GM12878 (cell line): Measurements from ENCODE around the gene YTHDC1. TPM values are rescaled to one million over a fixed set of nuclear protein-coding genes. Genes with fewer than 3 reads are reported as not detected.

Experiments
- ATAC-seq: fragments of 200-7000 bp; cut with Tn5 transposase; 3 replicates; pipeline ENCODE4 v1.9.1; 2020; ENCODE audit warnings: mild to moderate bottlenecking, moderate library complexity
- BruUV-seq: library from RNA; stranded (reverse); fragments of 400-500 nt; replicated peaks from 2 replicates; lab custom pipeline; 2021; lab: Mats Ljungman, UMichigan
- CTCF ChIA-PET: fragments of 300-600 bp; sonication (Branson Sonifier 250); formaldehyde crosslinking; extraction: SDS; loops from one replicate; lab custom pipeline; 2021; ENCODE audit warnings: inconsistent platforms; lab: Yijun Ruan, JAX
- POLR2A ChIA-PET: fragments of 350-600 bp; formaldehyde crosslinking; extraction: SDS; loops from one replicate; lab custom pipeline; 2021; ENCODE audit warnings: inconsistent platforms; lab: Charles Lee
- RAD21 ChIA-PET: fragments of 300-600 bp; sonication (Branson Sonifier 250); formaldehyde crosslinking; loops from one replicate; lab custom pipeline; 2023; ENCODE audit warnings: antibody characterized with exemption; ENCODE audit not compliant: unreplicated experiment; lab: Charles Lee
- SMC1A ChIA-PET: fragments of 300-600 bp; sonication (Branson Sonifier 250); formaldehyde crosslinking; loops from one replicate; lab custom pipeline; 2023; ENCODE audit not compliant: unreplicated experiment, uncharacterized antibody; lab: Charles Lee
- DNase-seq: peaks from one replicate; pipeline ENCODE4 v3.0.0-alpha.2; 2011; ENCODE audit warnings: low read depth, low spot score
- FAIRE-seq: peaks from 3 replicates; lab custom pipeline; 2011; peaks lifted over from hg19 to GRCh38; lab: Jason Lieb, UNC
- H2AFZ ChIP-seq: 2 replicates; pipeline ENCODE4 v1.6.0; 2011; ENCODE audit warnings: low read depth, low read length, control low read depth; ENCODE audit not compliant: control insufficient read depth
- H3K27ac ChIP-seq: 2 replicates; pipeline ENCODE4 v1.5.1; 2011; ENCODE audit warnings: control low read depth; ENCODE audit not compliant: control insufficient read depth, insufficient read depth
- H3K27me3 ChIP-seq, 2 experiments: replicated peaks in 1 of 2; 2 replicates each; pipeline versions ENCODE4 v1.6.0 to v1.6.1; 2011; ENCODE audit warnings: low read length in 1 of 2; ENCODE audit not compliant: control insufficient read depth in 2 of 2, insufficient read depth in 2 of 2
- H3K36me3 ChIP-seq, 2 experiments: 2 replicates each; pipeline ENCODE4 v1.5.1; 2011; ENCODE audit warnings: low read length in 1 of 2; ENCODE audit not compliant: control insufficient read depth in 2 of 2, insufficient read depth in 2 of 2
- H3K4me1 ChIP-seq: 2 replicates; pipeline ENCODE4 v1.6.1; 2011; ENCODE audit warnings: mild to moderate bottlenecking, low read length, moderate library complexity, mixed read lengths; ENCODE audit not compliant: control insufficient read depth, insufficient read depth
- H3K4me2 ChIP-seq: 2 replicates; pipeline ENCODE4 v1.6.0; 2011; ENCODE audit warnings: control low read depth; ENCODE audit not compliant: control insufficient read depth, insufficient read depth
- H3K4me3 ChIP-seq: fragments of 200-600 bp; sonication (generic); 2 replicates; pipeline ENCODE4 v1.5.1; 2016
- H3K79me2 ChIP-seq: 2 replicates; pipeline ENCODE4 v1.6.0; 2011; ENCODE audit warnings: low read length; ENCODE audit not compliant: control insufficient read depth, insufficient read depth
- H3K9ac ChIP-seq: 2 replicates; pipeline ENCODE4 v1.8.0; 2011; ENCODE audit warnings: low read length, control low read depth, mixed read lengths; ENCODE audit not compliant: control insufficient read depth, insufficient read depth
- H3K9me3 ChIP-seq: replicated peaks from 3 replicates; pipeline ENCODE4 v1.5.1; 2011; ENCODE audit warnings: mild to moderate bottlenecking, low read length; ENCODE audit not compliant: control insufficient read depth, insufficient read depth
- H4K20me1 ChIP-seq: 2 replicates; pipeline ENCODE4 v1.6.0; 2011; ENCODE audit not compliant: control insufficient read depth, insufficient read depth
- ATF7 ChIP-seq: fragments of 450-650 bp; IDR thresholded peaks from 2 replicates; pipeline ENCODE4 v1.6.1; 2016; ENCODE audit warnings: low read depth, mild to moderate bottlenecking
- CEBPB ChIP-seq, 2 experiments: fragments of 150-350 bp in 1 of 2; IDR thresholded peaks; 2 replicates each; pipeline ENCODE4 v1.6.1; 2012 to 2014; ENCODE audit warnings: low read depth in 2 of 2, low read length in 2 of 2, borderline replicate concordance in 1 of 2, inconsistent platforms in 1 of 2
- FOS ChIP-seq: IDR thresholded peaks from 3 replicates; pipeline ENCODE4 v1.6.1; 2011; ENCODE audit warnings: borderline replicate concordance; ENCODE audit not compliant: insufficient read length; ENCODE audit errors: extremely low read depth
- JUNB ChIP-seq: IDR thresholded peaks from 2 replicates; pipeline ENCODE4 v1.6.1; 2016; ENCODE audit warnings: antibody characterized with exemption, mild to moderate bottlenecking
- KAT2A ChIP-seq: conservative IDR thresholded peaks from 2 replicates; pipeline ENCODE4 v1.6.1; 2011; ENCODE audit warnings: low read depth, low read length; ENCODE audit not compliant: control insufficient read depth
- KLF5 ChIP-seq: fragments of 450-650 bp; IDR thresholded peaks from 2 replicates; pipeline ENCODE4 v1.6.1; 2014; ENCODE audit warnings: mild to moderate bottlenecking; ENCODE audit not compliant: partially characterized antibody
- LARP7 ChIP-seq: fragments of 450-650 bp; IDR thresholded peaks from 2 replicates; pipeline ENCODE4 v1.6.1; 2017; ENCODE audit warnings: mild to moderate bottlenecking
- PAX5 ChIP-seq: IDR thresholded peaks from 2 replicates; pipeline ENCODE4 v1.6.1; 2011; ENCODE audit warnings: low read depth, low read length, borderline replicate concordance
- POU2F2 ChIP-seq: IDR thresholded peaks from 3 replicates; pipeline ENCODE4 v1.6.1; 2011; ENCODE audit warnings: low read depth, mild to moderate bottlenecking, low read length, borderline replicate concordance
- RB1 ChIP-seq: fragments of 450-650 bp; formaldehyde crosslinking; IDR thresholded peaks from 2 replicates; pipeline ENCODE4 v1.6.1; 2017; ENCODE audit warnings: mild to moderate bottlenecking, borderline replicate concordance
- STAT3 ChIP-seq: IDR thresholded peaks from 2 replicates; pipeline ENCODE4 v1.6.1; 2011; ENCODE audit warnings: low read depth, low read length, improper control_type of control experiment
- ZBTB40 ChIP-seq: fragments of 450-650 bp; IDR thresholded peaks from 2 replicates; pipeline ENCODE4 v1.6.1; 2016; ENCODE audit warnings: mild to moderate bottlenecking, moderate library complexity, borderline replicate concordance
- ZZZ3 ChIP-seq: IDR thresholded peaks from 2 replicates; pipeline ENCODE4 v1.6.1; 2011; ENCODE audit warnings: low read depth; ENCODE audit not compliant: control insufficient read depth, insufficient read length
- WGBS: methylation state at CpG from one replicate; pipeline ENCODE4 v1.1.6; 2016; ENCODE audit warnings: low lambda C conversion rate; ENCODE audit not compliant: insufficient replicate concordance, insufficient coverage; ENCODE audit errors: missing lambda C conversion rate; 5-methylcytosine and 5-hydroxymethylcytosine counted together
- in situ Hi-C: fragments of 300-500 bp; cut with MboI; formaldehyde crosslinking; loops from 9 replicates; pipeline ENCODE4 v1.14.3; 2018; ENCODE audit warnings: mixed read lengths
- intact Hi-C: fragments of 100-400 bp; cut with micrococcal nuclease; formaldehyde crosslinking; loops from one replicate; pipeline ENCODE4 v1.14.2; 2022; ENCODE audit not compliant: unreplicated experiment
- polyA plus RNA-seq, 11 experiments: library from polyadenylated mRNA; depleted of rRNA in 4 of 11; unstranded in 6 of 11; stranded (reverse) in 5 of 11; fragments of >200 nt; fragmentation: Nextera tagmentation in 4 of 11; fragmentation: Illumina TruSeq in 1 of 11; extraction: Ambion mirVana in 4 of 11; extraction: Trizol in 1 of 11; gene quantifications; 1 replicate in 1 of 11; 2 replicates in 10 of 11; pipeline versions ENCODE4 v1.2.1 to v1.2.3, GENCODE V29; 2011 to 2016; ENCODE audit warnings: inconsistent platforms in 2 of 11, missing spikeins in 2 of 11, low read depth in 1 of 11
- total RNA-seq, 4 experiments: library from RNA; depleted of rRNA in 3 of 4; stranded (reverse); fragments of >200 nt in 3 of 4; fragmentation: Illumina TruSeq in 1 of 4; extraction: Trizol in 1 of 4; gene quantifications; 2 replicates each; pipeline versions ENCODE4 v1.2.1 to v1.2.3, GENCODE V29; 2013 to 2021
- TF ChIP-seq, protein P1 (sequence below): fragments of 450-650 bp; conservative IDR thresholded peaks from 2 replicates; pipeline ENCODE4 v1.6.1; 2017; ENCODE audit warnings: mild to moderate bottlenecking, moderate library complexity

Gene YTHDC1
- total and polyA plus RNA-seq, 10 of the 15 experiments (the other 5 are each of a cell fraction or from before 2014, with no cell fraction given), result 18.7 to 83.2 (median 47.5) TPM

DNA sequence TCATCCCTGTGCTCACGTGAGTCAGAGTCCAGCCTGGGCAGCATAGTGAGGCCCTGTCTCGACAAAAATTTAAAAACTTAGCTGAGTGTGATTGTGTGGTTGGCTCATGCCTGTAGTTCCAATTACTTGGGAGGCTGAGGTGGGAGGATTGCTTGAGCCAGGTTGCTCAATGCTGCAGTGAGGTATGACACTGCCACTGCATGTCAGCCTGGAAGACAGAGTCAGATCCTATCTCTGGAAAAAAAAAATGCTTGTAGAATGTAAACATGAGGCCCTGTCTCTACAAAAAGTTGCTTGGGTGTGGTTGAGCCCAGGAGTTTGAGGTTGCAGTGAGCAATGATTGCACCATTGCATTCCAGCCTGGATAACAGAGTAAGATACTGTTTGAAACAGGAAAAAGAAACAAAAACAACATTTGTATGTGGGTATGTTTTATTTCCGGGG, 11.3 kb upstream of the YTHDC1 start (continued):
- no peak for TF ChIP-seq KAT2A

- POLR2A ChIA-PET, result interaction anchor here (0.5 to 0.6 kb wide), 2 partner anchors 19 to 54 kb away, joined by 3 read pairs; no protein-coding TSS in a partner anchor
- Histone ChIP-seq H3K9me3 (no peaks in the 10 kb centered on the region; the same call in 2 of the 3 replicates), H4K20me1 (no peaks in the 10 kb centered on the region), H3K4me3 (no peak overlapping the region), H2AFZ (no peak overlapping the region), H3K36me3 (no peaks in the 10 kb centered on the region), H3K4me2 (no peak overlapping the region), H3K79me2 (no peaks in the 10 kb centered on the region), H3K27ac (no peak overlapping the region), H3K4me1 (no peaks in the 10 kb centered on the region), H3K9ac (no peak overlapping the region), H3K27me3 (no peaks in the 10 kb centered on the region)
- no peak for ATAC-seq
- no peak for FAIRE-seq
- no peak for DNase-seq
- no TSS peak for BruUV-seq
- RAD21 ChIA-PET, result no interaction called here
- SMC1A ChIA-PET, result interaction anchor here (1.9 kb wide), 1 partner anchor 27 kb away, joined by 8 read pairs; no protein-coding TSS in a partner anchor
- CTCF ChIA-PET, result interaction anchor here (1.1 to 3.4 kb wide), 2 partner anchors 15 to 89 kb away, joined by 5 to 10 read pairs; no protein-coding TSS in a partner anchor
- 54% methylated on average over 4 of the region's 4 CpGs for WGBS
- in situ Hi-C loops, result no loop called here
- intact Hi-C loops, result no loop called here
- no peak for TF ChIP-seq POU2F2
- TF ChIP-seq JUNB, result no peak
- no peak for TF ChIP-seq STAT3
- TF ChIP-seq KLF5, result no peak
- no peak for TF ChIP-seq FOS
- TF ChIP-seq, protein P1, sequence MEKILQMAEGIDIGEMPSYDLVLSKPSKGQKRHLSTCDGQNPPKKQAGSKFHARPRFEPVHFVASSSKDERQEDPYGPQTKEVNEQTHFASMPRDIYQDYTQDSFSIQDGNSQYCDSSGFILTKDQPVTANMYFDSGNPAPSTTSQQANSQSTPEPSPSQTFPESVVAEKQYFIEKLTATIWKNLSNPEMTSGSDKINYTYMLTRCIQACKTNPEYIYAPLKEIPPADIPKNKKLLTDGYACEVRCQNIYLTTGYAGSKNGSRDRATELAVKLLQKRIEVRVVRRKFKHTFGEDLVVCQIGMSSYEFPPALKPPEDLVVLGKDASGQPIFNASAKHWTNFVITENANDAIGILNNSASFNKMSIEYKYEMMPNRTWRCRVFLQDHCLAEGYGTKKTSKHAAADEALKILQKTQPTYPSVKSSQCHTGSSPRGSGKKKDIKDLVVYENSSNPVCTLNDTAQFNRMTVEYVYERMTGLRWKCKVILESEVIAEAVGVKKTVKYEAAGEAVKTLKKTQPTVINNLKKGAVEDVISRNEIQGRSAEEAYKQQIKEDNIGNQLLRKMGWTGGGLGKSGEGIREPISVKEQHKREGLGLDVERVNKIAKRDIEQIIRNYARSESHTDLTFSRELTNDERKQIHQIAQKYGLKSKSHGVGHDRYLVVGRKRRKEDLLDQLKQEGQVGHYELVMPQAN, result no peak
- TF ChIP-seq ATF7, result no peak
- TF ChIP-seq RB1, result no peak
- TF ChIP-seq PAX5, result no peak
- no peak for TF ChIP-seq LARP7
- TF ChIP-seq ZBTB40, result no peak
- no peak for TF ChIP-seq CEBPB (IDR thresholded peaks at IDR 0.05; ENCODE audit: borderline replicate concordance in 1 of 2, low read depth in 2 of 2, low read length in 2 of 2)
- TF ChIP-seq ZZZ3, result no peak
Observed at GRCh38 chr4:68360231-68360968, 10.5 kb upstream of the YTHDC1 start.
